PC-3 (cell line): Measurements from ENCODE around the gene NEK4. TPM values are rescaled to one million over a fixed set of nuclear protein-coding genes. Genes with fewer than 3 reads are reported as not detected.

Experiments
- ATAC-seq: fragments of 200-7000 bp; cut with Tn5 transposase; 2 replicates; pipeline ENCODE4 v1.9.1; 2020; ENCODE audit warnings: mild to moderate bottlenecking, moderate library complexity
- BruUV-seq: library from RNA; stranded (reverse); fragments of 400-500 nt; replicated peaks from 2 replicates; lab custom pipeline; 2021; lab: Mats Ljungman, UMichigan
- CTCF ChIA-PET: fragments of 300-600 bp; sonication (Branson Sonifier 250); formaldehyde crosslinking; loops from one replicate; lab custom pipeline; 2022; ENCODE audit warnings: antibody characterized with exemption; lab: Charles Lee
- POLR2A ChIA-PET: fragments of 300-600 bp; sonication (Branson Sonifier 250); formaldehyde crosslinking; loops from one replicate; lab custom pipeline; 2022; ENCODE audit warnings: antibody characterized with exemption; ENCODE audit not compliant: unreplicated experiment; lab: Charles Lee
- DNase-seq: peaks from one replicate; pipeline ENCODE4 v3.0.0-alpha.2; 2015
- H2AFZ ChIP-seq: fragments of 300-600 bp; sonication (generic); 2 replicates; pipeline ENCODE4 v1.6.0; 2016; ENCODE audit warnings: antibody characterized with exemption, low read length
- H3F3A ChIP-seq: fragments of 300-600 bp; sonication (generic); one replicate; pipeline ENCODE4 v1.6.0; 2017; ENCODE audit warnings: antibody characterized with exemption, low read length, control low read depth, mild to moderate bottlenecking; ENCODE audit not compliant: unreplicated experiment
- H3K27ac ChIP-seq: fragments of 300-600 bp; sonication (generic); 2 replicates; pipeline ENCODE4 v1.5.1; 2016; ENCODE audit warnings: mild to moderate bottlenecking, low read length
- H3K27me3 ChIP-seq: fragments of 300-600 bp; sonication (generic); 2 replicates; pipeline ENCODE4 v1.6.1; 2016; ENCODE audit warnings: low read length, mixed read lengths
- H3K36me3 ChIP-seq: fragments of 300-600 bp; sonication (generic); 2 replicates; pipeline ENCODE4 v1.6.1; 2016; ENCODE audit warnings: low read depth, mixed run types, low read length, mixed read lengths
- H3K4me1 ChIP-seq: fragments of 300-600 bp; sonication (generic); 2 replicates; pipeline ENCODE4 v1.5.1; 2016; ENCODE audit warnings: low read length; ENCODE audit not compliant: insufficient read depth
- H3K4me2 ChIP-seq: fragments of 300-600 bp; sonication (generic); 2 replicates; pipeline ENCODE4 v1.6.0; 2016; ENCODE audit warnings: low read length
- H3K4me3 ChIP-seq: fragments of 300-600 bp; sonication (generic); 2 replicates; pipeline ENCODE4 v1.5.1; 2016; ENCODE audit warnings: mild to moderate bottlenecking, low read length, mixed read lengths
- H3K79me2 ChIP-seq: fragments of 300-600 bp; sonication (generic); 2 replicates; pipeline ENCODE4 v1.6.1; 2017; ENCODE audit warnings: low read length, mixed read lengths
- H3K9ac ChIP-seq: fragments of 300-600 bp; sonication (generic); 2 replicates; pipeline ENCODE4 v1.6.0; 2016; ENCODE audit warnings: mild to moderate bottlenecking, low read length
- H3K9me2 ChIP-seq: fragments of 300-600 bp; sonication (generic); replicated peaks from 2 replicates; pipeline ENCODE4 v1.6.1; 2016; ENCODE audit warnings: mixed run types, low read length, mixed read lengths
- H3K9me3 ChIP-seq: fragments of 300-600 bp; sonication (generic); 2 replicates; pipeline ENCODE4 v1.6.1; 2016; ENCODE audit warnings: low read length, mixed read lengths
- H4K20me1 ChIP-seq: fragments of 300-600 bp; sonication (generic); 2 replicates; pipeline ENCODE4 v1.6.1; 2016; ENCODE audit warnings: low read length, mixed read lengths
- CTCF ChIP-seq: fragments of 300-600 bp; sonication (generic); conservative IDR thresholded peaks from 2 replicates; pipeline ENCODE4 v1.5.1; 2017; ENCODE audit warnings: antibody characterized with exemption, low read depth, mild to moderate bottlenecking, low read length
- EZH2 ChIP-seq: fragments of 300-600 bp; sonication (generic); IDR thresholded peaks from one replicate; pipeline ENCODE4 v1.6.1; 2017; ENCODE audit warnings: antibody characterized with exemption, mild to moderate bottlenecking, low read length; ENCODE audit not compliant: unreplicated experiment
- EZH2phosphoT487 ChIP-seq: fragments of 300-600 bp; sonication (generic); IDR thresholded peaks from 2 replicates; pipeline ENCODE4 v1.6.1; 2018; ENCODE audit warnings: mild to moderate bottlenecking, antibody characterized with exemption, low read length, borderline replicate concordance
- intact Hi-C: fragments of 100-400 bp; cut with micrococcal nuclease; formaldehyde crosslinking; loops from 2 replicates; pipeline ENCODE4 v1.9.0; 2023
- total RNA-seq: library from RNA; depleted of rRNA; stranded (reverse); fragments of >200 nt; gene quantifications from 2 replicates; pipeline ENCODE4 v1.2.3, GENCODE V29; 2014

Gene NEK4
- total RNA-seq, 1 experiment from 2014 or later, result 33.6 TPM

GRCh38 chr3:52724511-52724910 is 46.2 kb downstream of the NEK4 start:
- POLR2A ChIA-PET, result no interaction called here
- H3K9me2 ChIP-seq, result no peaks in the 10 kb centered on the region
- DNase-seq (no peak), ATAC-seq (no peak)
- no peak overlapping the region for H3K27ac ChIP-seq
- BruUV-seq, result no TSS peak
- no peaks in the 10 kb centered on the region for H3K79me2 ChIP-seq
- H2AFZ ChIP-seq, result no peak overlapping the region
- CTCF ChIA-PET, result no interaction called here
- H3K4me2 ChIP-seq, result no peak overlapping the region
- intact Hi-C loops, result no loop called here
- H3K4me1 ChIP-seq, result no peaks in the 10 kb centered on the region
- H3K27me3 ChIP-seq, result no peaks in the 10 kb centered on the region
- H3K4me3 ChIP-seq, result no peak overlapping the region
- TF ChIP-seq EZH2phosphoT487, result no peak
- TF ChIP-seq CTCF, result no peak
- no peak for TF ChIP-seq EZH2
- H3F3A ChIP-seq, result no peaks in the 10 kb centered on the region
- no peak overlapping the region for H3K9ac ChIP-seq
- H4K20me1 ChIP-seq, result no peaks in the 10 kb centered on the region
- H3K36me3 ChIP-seq, result peaks cover 29% of the 10 kb centered on the region; the same call in 1 of the 2 replicates
- no peaks in the 10 kb centered on the region for H3K9me3 ChIP-seq

- Histone ChIP-seq H3K4me1 (no peaks in the 10 kb centered on the region), H3F3A (no peaks in the 10 kb centered on the region), H3K79me2 (no peaks in the 10 kb centered on the region), H3K27me3 (no peaks in the 10 kb centered on the region), H3K4me2 (no peak overlapping the region), H3K27ac (no peak overlapping the region), H3K9me2 (no peaks in the 10 kb centered on the region), H3K9me3 (no peaks in the 10 kb centered on the region), H2AFZ (no peak overlapping the region), H4K20me1 (no peaks in the 10 kb centered on the region), H3K36me3 (peaks cover 28% of the 10 kb centered on the region; the same call in 1 of the 2 replicates), H3K9ac (no peak overlapping the region), H3K4me3 (no peak overlapping the region)
- ATAC-seq (no peak), DNase-seq (no peak)
- ChIA-PET CTCF (no interaction called here), POLR2A (no interaction called here)
- no TSS peak for BruUV-seq
- intact Hi-C loops, result no loop called here
- TF ChIP-seq EZH2 (no peak), EZH2phosphoT487 (no peak), CTCF (no peak)
Observed at GRCh38 chr3:52723935-52724334, 46.8 kb downstream of the NEK4 start.

GRCh38 chr3:52722491-52722890 is 48.2 kb downstream of the NEK4 start:
- ChIA-PET POLR2A (no interaction called here), CTCF (no interaction called here)
- H3K9me3 ChIP-seq, result no peaks in the 10 kb centered on the region
- H3K36me3 ChIP-seq, result peaks cover 19% of the 10 kb centered on the region; the same call in 1 of the 2 replicates
- TF ChIP-seq EZH2, result no peak
- TF ChIP-seq CTCF, result no peak
- no peak for TF ChIP-seq EZH2phosphoT487
- no peaks in the 10 kb centered on the region for H4K20me1 ChIP-seq
- H3K27ac ChIP-seq, result no peak overlapping the region
- no TSS peak for BruUV-seq
- no peaks in the 10 kb centered on the region for H3K4me1 ChIP-seq
- no peak for DNase-seq
- H3K9me2 ChIP-seq, result no peaks in the 10 kb centered on the region
- no peak overlapping the region for H3K4me3 ChIP-seq
- no peak for ATAC-seq
- no peak overlapping the region for H3K4me2 ChIP-seq
- H3K79me2 ChIP-seq, result no peaks in the 10 kb centered on the region
- no peaks in the 10 kb centered on the region for H3K27me3 ChIP-seq
- H2AFZ ChIP-seq, result no peak overlapping the region
- intact Hi-C loops, result no loop called here
- no peak overlapping the region for H3K9ac ChIP-seq
- no peaks in the 10 kb centered on the region for H3F3A ChIP-seq
